ENCODE results near the gene BEST3. TPM values are rescaled to one million over a fixed set of nuclear protein-coding genes. Genes with fewer than 3 reads are reported as not detected.

Gene BEST3
- total RNA-seq (not detected), polyA plus RNA-seq (not detected), total RNA-seq (0 reads per million in 6 experiments)

DNA sequence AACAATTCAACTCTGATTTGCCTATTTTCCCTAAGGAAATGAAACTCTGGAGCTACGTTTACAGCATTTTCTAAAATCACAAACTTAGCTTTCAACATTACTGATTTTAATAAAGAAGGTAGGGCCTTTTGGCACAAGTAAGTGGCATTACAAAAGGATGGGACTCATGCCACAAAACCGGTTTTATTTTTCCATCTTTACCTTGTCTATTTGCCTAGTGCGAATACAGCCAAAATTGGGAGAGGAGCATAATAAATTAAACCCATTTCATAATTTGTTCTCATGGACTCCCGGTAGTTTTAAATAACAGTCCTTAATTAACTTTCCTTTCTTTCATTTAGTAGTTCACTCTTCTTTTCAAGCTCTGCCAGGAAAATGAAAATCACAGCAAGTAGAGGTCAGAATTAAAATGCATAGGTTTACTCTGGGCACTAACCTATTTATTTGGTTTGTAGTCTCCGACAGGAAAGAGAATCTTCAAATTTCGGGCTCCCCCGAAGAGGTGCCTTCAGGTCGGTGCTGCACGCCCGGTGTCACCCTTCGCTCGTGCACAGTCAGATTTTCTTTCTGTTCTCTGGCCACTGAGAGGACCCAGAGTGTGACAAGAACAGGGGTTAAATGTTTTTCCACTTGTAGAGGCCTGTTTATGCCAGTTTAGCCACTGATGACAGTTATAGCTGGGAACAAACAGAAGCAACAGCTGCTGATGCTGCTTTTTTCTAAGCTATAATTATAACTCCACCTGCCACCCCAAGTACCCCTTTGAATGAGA is at the start of gene BEST3:
BEST3 (minus strand) TSS at position 535 of the 772 bp plus-strand sequence. CDS start 1,505 bp downstream, outside the sequence.
- no peaks in the 10 kb centered on the region for H3K9me3 Mint-ChIP-seq
- POLR2A ChIA-PET: no interaction called here
- no peaks in the 10 kb centered on the region for H3K4me1 Mint-ChIP-seq
- peaks cover 4 to 10% (median 10%) of the 10 kb centered on the region in 5 donors for H3K27me3 Mint-ChIP-seq
- no peak within 1 kb of the TSS for H3K27ac Mint-ChIP-seq
- no peaks in the 10 kb centered on the region for H3K36me3 Mint-ChIP-seq
- DNase-seq: no peak
- ATAC-seq: no peak
- H3K4me3 Mint-ChIP-seq: peak within 1 kb of the TSS in 1 of 10 donors; percentile 24

DNA sequence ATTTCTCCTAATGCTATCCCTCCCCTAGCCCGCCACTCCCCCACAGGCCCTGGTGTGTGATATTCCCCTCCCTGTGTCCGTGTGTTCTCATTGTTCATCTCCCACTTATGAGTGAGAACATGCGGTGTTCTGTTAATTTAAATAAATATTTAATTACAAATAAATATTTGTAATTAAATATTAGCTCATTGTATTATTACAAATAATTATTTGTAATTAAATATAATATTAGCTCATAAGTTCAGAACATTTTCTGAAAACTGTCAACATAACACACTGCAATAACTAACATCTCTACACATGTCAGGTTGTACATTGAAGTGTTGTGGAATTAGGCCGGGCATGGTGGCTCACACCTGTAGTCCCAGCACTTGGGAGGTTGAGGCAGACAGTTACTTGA is 45.0 kb upstream of the BEST3 start:
- H3K4me1 Mint-ChIP-seq: peaks cover 14 to 46% (median 28%) of the 10 kb centered on the region in 4 donors
- H3K4me3 Mint-ChIP-seq: no peak overlapping the region
- no peaks in the 10 kb centered on the region for H3K27me3 Mint-ChIP-seq
- H3K27ac Mint-ChIP-seq: no peak overlapping the region
- no peak for ATAC-seq
- no peaks in the 10 kb centered on the region for H3K9me3 Mint-ChIP-seq
- H3K36me3 Mint-ChIP-seq: peaks cover 0 to 5% (median 0%) of the 10 kb centered on the region in 3 donors
- DNase-seq: no peak
- POLR2A ChIA-PET: no interaction called here

DNA sequence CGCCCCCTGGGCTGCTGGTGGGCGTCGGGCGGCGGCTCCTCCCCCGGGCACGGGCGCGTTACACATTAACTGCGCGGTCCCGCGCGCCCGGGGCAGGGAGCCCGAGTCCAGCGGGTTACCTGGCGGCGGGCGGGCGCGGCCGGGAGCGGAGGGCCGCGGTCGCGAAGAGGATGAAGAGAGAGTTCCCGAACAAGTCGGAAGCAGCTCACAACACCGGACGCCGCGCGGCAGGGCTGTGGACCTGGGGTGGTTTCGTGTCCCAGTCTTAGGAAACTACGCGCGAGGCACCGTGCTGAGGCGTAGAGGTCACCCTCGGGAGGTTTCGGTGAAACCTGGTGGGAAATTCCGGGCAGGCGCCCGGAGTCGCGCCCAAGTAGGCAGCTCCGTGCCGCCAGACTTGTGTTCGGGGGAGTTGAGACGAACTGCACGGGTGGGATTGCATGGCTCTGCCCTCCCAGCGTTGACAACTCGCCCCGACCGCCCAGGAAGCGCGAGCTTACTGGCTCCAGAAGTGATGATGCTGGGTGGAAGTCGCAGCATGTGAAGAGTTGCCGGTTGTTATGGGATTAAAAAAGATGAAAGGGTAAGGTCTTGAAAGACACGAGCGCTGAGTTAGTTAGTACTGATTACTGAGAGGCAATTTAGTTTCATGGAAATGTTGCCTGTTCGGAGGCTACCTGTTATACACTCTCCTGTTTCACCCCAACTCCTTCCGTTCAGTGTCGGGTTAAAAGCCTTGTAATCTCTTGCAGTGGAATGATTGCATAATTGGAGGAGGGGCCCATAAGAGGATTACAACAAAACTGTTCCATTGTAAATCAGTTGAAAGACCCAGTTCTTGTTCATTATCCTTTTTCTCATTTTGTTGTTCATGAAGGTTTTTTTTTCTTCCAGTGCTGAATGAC is 40.4 kb upstream of the BEST3 start:
- peaks cover 10 to 36% (median 26%) of the 10 kb centered on the region in 4 donors for H3K4me1 Mint-ChIP-seq
- peak overlapping the region; percentile 75 to 90 (median 88) for H3K4me3 Mint-ChIP-seq
- H3K27me3 Mint-ChIP-seq: peaks cover 0 to 4% (median 1%) of the 10 kb centered on the region in 5 donors
- DNase-seq: peak; percentile 40 to 88 (median 80)
- no peaks in the 10 kb centered on the region for H3K9me3 Mint-ChIP-seq
- POLR2A ChIA-PET: interaction anchor here (0.9 to 1.4 kb wide), 5 partner anchors 9 to 1925 kb away, joined by 3 to 4 read pairs (median 3); partner anchors contain the start of genes CPSF6 and THAP2
- no peaks in the 10 kb centered on the region for H3K36me3 Mint-ChIP-seq
- H3K27ac Mint-ChIP-seq: peak overlapping the region; percentile 53 to 95 (median 89)
- peak; percentile 53 to 69 for ATAC-seq

GRCh38 chr12:69738351-69739286 is 39.5 kb upstream of the BEST3 start, which contains the start of gene RAB3IP:
Gene RAB3IP, plus strand, starts transcription at chr12:69738860. Its CDS starts 16,549 bp downstream, at chr12:69755409.
- DNase-seq (peak; percentile 83 to 98 (median 92)), ATAC-seq (peak; percentile 77)
- H3K27me3 Mint-ChIP-seq: peaks cover 4 to 11% (median 9%) of the 10 kb centered on the region in 5 donors
- H3K36me3 Mint-ChIP-seq: no peaks in the 10 kb centered on the region
- H3K4me3 Mint-ChIP-seq: peak within 1 kb of the TSS; percentile 75 to 90 (median 88)
- no peaks in the 10 kb centered on the region for H3K9me3 Mint-ChIP-seq
- peaks cover 10 to 36% (median 26%) of the 10 kb centered on the region in 4 donors for H3K4me1 Mint-ChIP-seq
- H3K27ac Mint-ChIP-seq: peak within 1 kb of the TSS; percentile 53 to 95 (median 90)
- POLR2A ChIA-PET: interaction anchor here (0.9 to 1.2 kb wide), 4 partner anchors 10 to 1926 kb away, joined by 3 to 4 read pairs (median 4); partner anchors contain the start of genes CPSF6 and THAP2

DNA sequence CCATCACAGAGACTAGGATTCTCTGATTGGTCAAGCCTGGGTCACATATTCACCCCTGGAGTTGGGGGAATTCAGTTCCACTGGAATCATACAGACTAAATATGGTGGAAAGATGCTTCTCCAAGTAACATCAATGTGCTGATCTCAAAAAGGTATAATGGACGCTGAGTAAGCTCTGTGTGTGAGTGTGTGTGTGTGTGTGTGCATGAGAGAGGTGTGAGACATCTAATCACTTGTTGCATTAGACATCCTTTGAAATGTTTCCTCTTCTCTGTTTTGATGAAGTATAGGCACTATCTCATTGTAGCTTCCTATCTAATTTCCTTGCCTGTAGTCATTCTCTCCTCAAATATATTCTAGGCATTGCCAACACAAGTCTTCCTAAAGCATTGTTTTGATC is 34.5 kb upstream of the BEST3 start:
- POLR2A ChIA-PET: no interaction called here
- no peaks in the 10 kb centered on the region for H3K9me3 Mint-ChIP-seq
- peaks cover 0 to 2% (median 2%) of the 10 kb centered on the region in 4 donors for H3K4me1 Mint-ChIP-seq
- H3K27ac Mint-ChIP-seq: no peak overlapping the region
- no peak for ATAC-seq
- DNase-seq: no peak
- no peak overlapping the region for H3K4me3 Mint-ChIP-seq
- H3K27me3 Mint-ChIP-seq: peaks cover 6 to 24% (median 11%) of the 10 kb centered on the region in 5 donors
- H3K36me3 Mint-ChIP-seq: no peaks in the 10 kb centered on the region

- Mint-ChIP-seq H3K27me3 (peaks cover 5 to 24% (median 11%) of the 10 kb centered on the region in 5 donors), H3K4me3 (no peak overlapping the region), H3K27ac (no peak overlapping the region), H3K4me1 (no peaks in the 10 kb centered on the region), H3K9me3 (no peaks in the 10 kb centered on the region), H3K36me3 (no peaks in the 10 kb centered on the region)
- POLR2A ChIA-PET: no interaction called here
- DNase-seq (no peak), ATAC-seq (no peak)
Observed at GRCh38 chr12:69732088-69732487, 33.0 kb upstream of the BEST3 start.

DNA sequence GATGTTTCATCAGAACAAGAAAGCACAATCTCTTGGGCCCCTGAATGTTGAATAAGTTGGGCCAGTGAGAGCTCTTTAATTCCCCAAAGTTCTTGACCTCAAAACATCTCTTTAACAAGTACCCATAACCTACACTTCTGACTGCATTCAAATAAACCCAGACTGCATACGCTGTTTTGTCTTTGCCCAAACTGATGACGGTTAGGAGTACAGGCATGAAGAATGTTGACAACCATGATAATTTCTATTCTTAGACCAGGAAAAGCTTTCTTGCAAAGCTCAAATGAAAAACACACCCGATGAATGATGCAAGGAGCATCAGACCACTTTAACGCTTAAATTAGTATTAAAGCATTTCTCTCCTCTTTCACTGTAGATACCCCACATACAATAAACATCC is 27.8 kb upstream of the BEST3 start:
- no peak overlapping the region for H3K27ac Mint-ChIP-seq
- peaks cover 0 to 6% (median 0%) of the 10 kb centered on the region in 9 donors for H3K9me3 Mint-ChIP-seq
- H3K27me3 Mint-ChIP-seq: peaks cover 0 to 11% (median 4%) of the 10 kb centered on the region in 5 donors
- H3K4me1 Mint-ChIP-seq: no peaks in the 10 kb centered on the region
- peaks cover 0 to 7% (median 6%) of the 10 kb centered on the region in 3 donors for H3K36me3 Mint-ChIP-seq
- POLR2A ChIA-PET: no interaction called here
- DNase-seq (no peak), ATAC-seq (no peak)
- H3K4me3 Mint-ChIP-seq: no peak overlapping the region

GRCh38 chr12:69720750-69721149 is 21.6 kb upstream of the BEST3 start:
- H3K4me3 Mint-ChIP-seq: no peak overlapping the region
- DNase-seq (no peak), ATAC-seq (no peak)
- POLR2A ChIA-PET: no interaction called here
- peaks cover 0 to 6% (median 0%) of the 10 kb centered on the region in 9 donors for H3K9me3 Mint-ChIP-seq
- peaks cover 0 to 7% (median 6%) of the 10 kb centered on the region in 3 donors for H3K36me3 Mint-ChIP-seq
- H3K27me3 Mint-ChIP-seq: peaks cover 0 to 18% (median 4%) of the 10 kb centered on the region in 5 donors
- no peaks in the 10 kb centered on the region for H3K4me1 Mint-ChIP-seq
- no peak overlapping the region for H3K27ac Mint-ChIP-seq

- H3K4me3 Mint-ChIP-seq: no peak overlapping the region
- DNase-seq (no peak), ATAC-seq (no peak)
- peaks cover 0 to 5% (median 0%) of the 10 kb centered on the region in 9 donors for H3K9me3 Mint-ChIP-seq
- POLR2A ChIA-PET: no interaction called here
- no peaks in the 10 kb centered on the region for H3K4me1 Mint-ChIP-seq
- peaks cover 0 to 4% (median 1%) of the 10 kb centered on the region in 3 donors for H3K36me3 Mint-ChIP-seq
- H3K27me3 Mint-ChIP-seq: peaks cover 0 to 12% (median 4%) of the 10 kb centered on the region in 5 donors
- no peak overlapping the region for H3K27ac Mint-ChIP-seq
Observed at GRCh38 chr12:69719336-69720316, 20.5 kb upstream of the BEST3 start.

- POLR2A ChIA-PET: no interaction called here
- no peak overlapping the region for H3K4me3 Mint-ChIP-seq
- no peaks in the 10 kb centered on the region for H3K9me3 Mint-ChIP-seq
- H3K27ac Mint-ChIP-seq: no peak overlapping the region
- H3K27me3 Mint-ChIP-seq: peaks cover 0 to 5% (median 4%) of the 10 kb centered on the region in 5 donors
- DNase-seq (no peak), ATAC-seq (no peak)
- no peaks in the 10 kb centered on the region for H3K36me3 Mint-ChIP-seq
- H3K4me1 Mint-ChIP-seq: no peaks in the 10 kb centered on the region
Observed at GRCh38 chr12:69714542-69714941, 15.4 kb upstream of the BEST3 start.

DNA sequence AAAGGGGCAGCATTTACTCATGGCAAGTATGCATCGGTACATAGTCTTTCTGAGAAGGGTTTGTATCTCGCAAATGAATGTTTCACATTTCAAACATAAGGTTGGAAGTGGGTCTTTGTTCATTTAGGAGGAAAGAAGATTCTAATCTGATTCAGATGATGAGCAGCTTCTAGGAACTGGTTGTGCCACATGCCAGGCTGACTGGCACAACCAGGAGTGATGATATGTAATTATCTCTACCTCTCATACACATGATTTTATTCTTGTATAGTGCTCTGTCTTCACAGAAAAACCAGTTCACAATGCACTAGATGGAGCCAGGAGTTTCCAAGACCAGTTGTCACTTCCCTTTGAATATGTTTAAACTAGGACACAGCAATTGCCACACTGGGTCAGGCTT is 13.7 kb upstream of the BEST3 start:
- ATAC-seq (no peak), DNase-seq (no peak)
- no peaks in the 10 kb centered on the region for H3K4me1 Mint-ChIP-seq
- no peaks in the 10 kb centered on the region for H3K36me3 Mint-ChIP-seq
- H3K27me3 Mint-ChIP-seq: peaks cover 2 to 15% (median 4%) of the 10 kb centered on the region in 5 donors
- POLR2A ChIA-PET: no interaction called here
- no peak overlapping the region for H3K4me3 Mint-ChIP-seq
- peaks cover 0 to 7% (median 0%) of the 10 kb centered on the region in 9 donors for H3K9me3 Mint-ChIP-seq
- no peak overlapping the region for H3K27ac Mint-ChIP-seq

Measured in naive thymus-derived CD8-positive, alpha-beta T cell (primary cell).